T-cell (primary cell): ENCODE results near the gene ACSS2. TPM values are rescaled to one million over a fixed set of nuclear protein-coding genes. Genes with fewer than 3 reads are reported as not detected.
A peak's percentile ranks its signal among the peaks of the same experiment; 100 is the strongest.
"Not testable (repeated sequence)": the region's sequence is repeated elsewhere in the genome, so short reads cannot be mapped to it uniquely, and the experiment has no call there.

ENCODE experiments used
- ATAC-seq, 4 experiments: fragments of 200-7000 bp in 3 of 4; fragments of 150-1000 bp in 1 of 4; cut with Tn5 transposase; replicated peaks in 1 of 4; 1 replicate in 3 of 4; 2 replicates in 1 of 4; pipeline ENCODE4 v1.10.0; 2021; ENCODE audit warnings: moderate library complexity in 3 of 4, mild to moderate bottlenecking in 2 of 4, moderate number of reproducible peaks in 1 of 4
- CTCF ChIA-PET, 2 donors: fragments of 300-600 bp; sonication (Branson Sonifier 250); formaldehyde crosslinking; loops; one replicate each; lab custom pipeline; 2022; ENCODE audit warnings: antibody characterized with exemption in 2 of 2; lab: Charles Lee
- POLR2A ChIA-PET, 2 donors: fragments of 300-600 bp; sonication (Branson Sonifier 250); formaldehyde crosslinking; loops; one replicate each; lab custom pipeline; 2022; ENCODE audit warnings: antibody characterized with exemption in 2 of 2; lab: Charles Lee
- DNase-seq, 35 experiments: peaks; one replicate each; pipeline versions ENCODE4 v3.0.0 to v3.0.0-alpha.2; 2013 to 2023
- H3K27ac ChIP-seq: one replicate; pipeline ENCODE4 v1.5.1; 2013; ENCODE audit warnings: low read length
- H3K27me3 ChIP-seq, 2 experiments: replicated peaks in 1 of 2; 1 replicate in 1 of 2; 2 replicates in 1 of 2; pipeline versions ENCODE4 v1.6.1 to v1.7.0; 2013; ENCODE audit warnings: low read length in 1 of 2, mixed read lengths in 1 of 2; ENCODE audit not compliant: control insufficient read depth in 2 of 2, insufficient read depth in 2 of 2; ENCODE audit errors: extremely low read depth in 1 of 2
- H3K36me3 ChIP-seq, 2 donors: 1 replicate in 1 of 2; 2 replicates in 1 of 2; pipeline versions ENCODE4 v1.6.1 to v1.7.0; 2013; ENCODE audit warnings: low read length in 1 of 2; ENCODE audit not compliant: control insufficient read depth in 2 of 2, insufficient read depth in 1 of 2; ENCODE audit errors: extremely low read depth in 1 of 2
- H3K4me1 ChIP-seq, 2 experiments: 1 replicate in 1 of 2; 2 replicates in 1 of 2; pipeline versions ENCODE4 v1.6.1 to v1.7.0; 2013; ENCODE audit warnings: low read length in 2 of 2, mixed read lengths in 1 of 2; ENCODE audit not compliant: insufficient read depth in 2 of 2, control insufficient read depth in 1 of 2; ENCODE audit errors: extremely low read depth in 1 of 2
- H3K4me3 ChIP-seq, 2 donors: 1 replicate in 1 of 2; 2 replicates in 1 of 2; pipeline versions ENCODE4 v1.5.1 to v1.7.0; 2013; ENCODE audit warnings: mild to moderate bottlenecking in 2 of 2, low read length in 1 of 2, moderate library complexity in 1 of 2; ENCODE audit not compliant: control insufficient read depth in 1 of 2; ENCODE audit errors: extremely low read depth in 1 of 2
- H3K9me3 ChIP-seq: 2 replicates; pipeline ENCODE4 v1.7.0; 2013
- H3K27ac Mint-ChIP-seq, 2 donors: one replicate each; pipeline ENCODE4 v1.8.0; 2020 to 2021; ENCODE audit warnings: mild to moderate bottlenecking in 2 of 2, mixed read lengths in 2 of 2
- H3K27me3 Mint-ChIP-seq, 2 donors: one replicate each; pipeline ENCODE4 v1.8.0; 2021 to 2022; ENCODE audit warnings: mixed read lengths in 2 of 2
- H3K36me3 Mint-ChIP-seq: one replicate; pipeline ENCODE4 v1.8.0; 2021; ENCODE audit warnings: mixed read lengths
- H3K4me1 Mint-ChIP-seq, 3 donors: one replicate each; pipeline ENCODE4 v1.8.0; 2020 to 2022; ENCODE audit warnings: mixed read lengths in 3 of 3, mild to moderate bottlenecking in 1 of 3
- H3K4me3 Mint-ChIP-seq, 3 donors: one replicate each; pipeline ENCODE4 v1.8.0; 2020 to 2022; ENCODE audit warnings: mild to moderate bottlenecking in 3 of 3, mixed read lengths in 3 of 3, moderate library complexity in 3 of 3
- H3K9me3 Mint-ChIP-seq, 3 donors: one replicate each; pipeline ENCODE4 v1.8.0; 2020 to 2022; ENCODE audit warnings: mixed read lengths in 3 of 3
- WGBS: methylation state at CpG from one replicate; pipeline ENCODE4 v1.1.5; 2013; ENCODE audit warnings: missing lambda C conversion rate; ENCODE audit not compliant: insufficient coverage; 5-methylcytosine and 5-hydroxymethylcytosine counted together
- total RNA-seq, 35 experiments: library from RNA in 6 of 35; stranded (reverse) in 6 of 35; fragments of 120-200 nt in 1 of 35; gene quantifications; one replicate each; pipeline versions ENCODE4 v1.2.1 to v1.2.4 and lab custom pipeline; 2013 to 2026

ACSS2 gene
- total RNA-seq, 5 donors from 2014 or later (not counting 1 experiment from before 2014, with no cell fraction given), result 24.7 to 34.7 (median 27.7) TPM

GRCh38 chr20:34896086-34896621, 19.7 kb downstream of the ACSS2 start:
- no peak overlapping the region for H3K4me3 Mint-ChIP-seq
- no peaks in the 10 kb centered on the region for H3K9me3 ChIP-seq
- no peak overlapping the region for H3K27ac ChIP-seq
- no peaks in the 10 kb centered on the region for H3K9me3 Mint-ChIP-seq
- peaks cover 0 to 8% of the 10 kb centered on the region in 2 experiments for H3K4me1 ChIP-seq
- no peaks in the 10 kb centered on the region for H3K27me3 Mint-ChIP-seq
- no peak overlapping the region for H3K27ac Mint-ChIP-seq
- no CpG with 5 or more reads among the region's 1 CpG for WGBS
- H3K4me1 Mint-ChIP-seq, result peaks cover 5 to 15% (median 13%) of the 10 kb centered on the region in 3 donors
- no peaks in the 10 kb centered on the region for H3K36me3 ChIP-seq
- no peaks in the 10 kb centered on the region for H3K27me3 ChIP-seq
- ATAC-seq (no peak), DNase-seq (no peak)
- ChIA-PET CTCF (no interaction called here), POLR2A (no interaction called here)
- H3K36me3 Mint-ChIP-seq, result peaks cover 11% of the 10 kb centered on the region
- no peak overlapping the region for H3K4me3 ChIP-seq

GRCh38 chr20:34898129-34898528, 21.7 kb downstream of the ACSS2 start:
- WGBS, result no CpG with 5 or more reads among the region's 3 CpGs
- H3K9me3 ChIP-seq, H3K4me3 Mint-ChIP-seq, H3K4me3 ChIP-seq, H3K27me3 ChIP-seq, DNase-seq, H3K4me1 ChIP-seq, H3K27ac ChIP-seq, H3K4me1 Mint-ChIP-seq, H3K27ac Mint-ChIP-seq, POLR2A ChIA-PET, CTCF ChIA-PET, H3K27me3 Mint-ChIP-seq, ATAC-seq, H3K9me3 Mint-ChIP-seq, H3K36me3 ChIP-seq: not testable (repeated sequence)
- H3K36me3 Mint-ChIP-seq, result peaks cover 13% of the 10 kb centered on the region

- POLR2A ChIA-PET, H3K9me3 Mint-ChIP-seq, H3K4me3 ChIP-seq, CTCF ChIA-PET, DNase-seq, ATAC-seq, H3K27me3 ChIP-seq, H3K4me3 Mint-ChIP-seq, H3K4me1 ChIP-seq, H3K27me3 Mint-ChIP-seq, H3K36me3 ChIP-seq, H3K4me1 Mint-ChIP-seq, H3K9me3 ChIP-seq, H3K27ac ChIP-seq, H3K27ac Mint-ChIP-seq: not testable (repeated sequence)
- H3K36me3 Mint-ChIP-seq, result peaks cover 13% of the 10 kb centered on the region
- WGBS, result 96% methylated on average over 6 of the region's 26 CpGs
Measured at GRCh38 chr20:34898731-34899130, 22.3 kb downstream of the ACSS2 start.

GRCh38 chr20:34904202-34904621, 27.8 kb downstream of the ACSS2 start:
- no peak overlapping the region for H3K4me3 ChIP-seq
- 88% methylated on average over 3 of the region's 3 CpGs for WGBS
- H3K36me3 ChIP-seq, result no peaks in the 10 kb centered on the region
- no peak for DNase-seq
- peaks cover 0 to 4% of the 10 kb centered on the region in 2 experiments for H3K4me1 ChIP-seq
- ATAC-seq, result no peak
- H3K9me3 Mint-ChIP-seq, result no peaks in the 10 kb centered on the region
- H3K27me3 ChIP-seq, result no peaks in the 10 kb centered on the region
- no peak overlapping the region for H3K27ac ChIP-seq
- ChIA-PET CTCF (interaction anchor here in 1 of 2 donors (0.6 kb wide), 3 partner anchors 9 to 99 kb away, joined by 3 to 5 read pairs (median 3); no protein-coding TSS in a partner anchor), POLR2A (no interaction called here)
- H3K36me3 Mint-ChIP-seq, result peaks cover 7% of the 10 kb centered on the region
- H3K9me3 ChIP-seq, result no peaks in the 10 kb centered on the region
- no peak overlapping the region for H3K27ac Mint-ChIP-seq
- H3K27me3 Mint-ChIP-seq, result no peaks in the 10 kb centered on the region
- no peak overlapping the region for H3K4me3 Mint-ChIP-seq
- peaks cover 7% of the 10 kb centered on the region in 3 donors for H3K4me1 Mint-ChIP-seq

GRCh38 chr20:34907616-34908469, 31.4 kb downstream of the ACSS2 start:
- POLR2A ChIA-PET, result interaction anchor here in 1 of 2 donors (0.7 kb wide), 1 partner anchor 317 kb away, joined by 6 read pairs; no protein-coding TSS in a partner anchor
- peaks cover 3% of the 10 kb centered on the region for H3K36me3 Mint-ChIP-seq
- no peaks in the 10 kb centered on the region for H3K9me3 ChIP-seq
- no peak overlapping the region for H3K4me3 Mint-ChIP-seq
- H3K4me1 Mint-ChIP-seq, result peaks cover 7% of the 10 kb centered on the region in 3 donors
- H3K27ac ChIP-seq, result no peak overlapping the region
- CTCF ChIA-PET, result no interaction called here
- peak in 2 of 4 experiments; percentile 20 to 44 for ATAC-seq
- WGBS, result 77% methylated on average over 3 of the region's 7 CpGs
- H3K36me3 ChIP-seq, result no peaks in the 10 kb centered on the region
- no peaks in the 10 kb centered on the region for H3K27me3 ChIP-seq
- H3K27me3 Mint-ChIP-seq, result no peaks in the 10 kb centered on the region
- H3K4me1 ChIP-seq, result peaks cover 0 to 4% of the 10 kb centered on the region in 2 experiments
- DNase-seq, result peak in 2 of 35 experiments; percentile 2 to 19
- H3K4me3 ChIP-seq, result no peak overlapping the region
- peak overlapping the region in 1 of 2 donors; percentile 49 for H3K27ac Mint-ChIP-seq
- H3K9me3 Mint-ChIP-seq, result no peaks in the 10 kb centered on the region

- Histone ChIP-seq H3K27me3 (no peaks in the 10 kb centered on the region), H3K27ac (no peak overlapping the region), H3K9me3 (no peaks in the 10 kb centered on the region), H3K4me1 (peaks cover 0 to 10% of the 10 kb centered on the region in 2 experiments), H3K36me3 (peaks cover 0 to 5% of the 10 kb centered on the region in 2 donors), H3K4me3 (no peak overlapping the region)
- Mint-ChIP-seq H3K4me1 (peaks cover 20 to 26% (median 23%) of the 10 kb centered on the region in 3 donors), H3K36me3 (peaks cover 9% of the 10 kb centered on the region), H3K9me3 (no peaks in the 10 kb centered on the region), H3K27me3 (no peaks in the 10 kb centered on the region), H3K4me3 (no peak overlapping the region), H3K27ac (no peak overlapping the region)
- no CpG with 5 or more reads among the region's 4 CpGs for WGBS
- ChIA-PET POLR2A (no interaction called here), CTCF (interaction anchor here in 1 of 2 donors (0.5 kb wide), 1 partner anchor 396 kb away, joined by 9 read pairs; no protein-coding TSS in a partner anchor)
- DNase-seq (no peak), ATAC-seq (no peak)
Measured at GRCh38 chr20:34915131-34915530, 38.7 kb downstream of the ACSS2 start.
